RWPE2 (cell line): ENCODE measurements around the gene FMNL3.

ENCODE experiments used
- ATAC-seq: fragments of 200-7000 bp; cut with Tn5 transposase; 3 replicates; pipeline ENCODE4 v1.9.1; 2021; ENCODE audit warnings: low read depth
- DNase-seq: peaks from one replicate; pipeline ENCODE4 v3.0.0-alpha.2; 2020; ENCODE audit warnings: low spot score
- H3K27ac ChIP-seq: fragments of 450-650 bp; 2 replicates; pipeline ENCODE4 v1.5.1; 2017; ENCODE audit warnings: mild to moderate bottlenecking; ENCODE audit not compliant: poor library complexity, severe bottlenecking
- H3K27me3 ChIP-seq: fragments of 250-450 bp; sonication (Bioruptor Pico); 2 replicates; pipeline ENCODE4 v1.5.1; 2021; ENCODE audit warnings: mild to moderate bottlenecking, moderate library complexity; ENCODE audit not compliant: insufficient read depth, poor library complexity, severe bottlenecking
- H3K36me3 ChIP-seq: fragments of 250-450 bp; sonication (Bioruptor Pico); 2 replicates; pipeline ENCODE4 v1.5.1; 2020; ENCODE audit warnings: low read depth, mild to moderate bottlenecking, moderate library complexity
- H3K4me1 ChIP-seq: fragments of 250-450 bp; sonication (Bioruptor Pico); 2 replicates; pipeline ENCODE4 v1.5.1; 2021; ENCODE audit warnings: mild to moderate bottlenecking, moderate library complexity; ENCODE audit not compliant: insufficient read depth, poor library complexity, severe bottlenecking
- H3K4me3 ChIP-seq: fragments of 250-450 bp; sonication (Bioruptor Pico); 2 replicates; pipeline ENCODE4 v1.5.1; 2021; ENCODE audit warnings: mild to moderate bottlenecking, moderate library complexity; ENCODE audit not compliant: severe bottlenecking
- H3K9me3 ChIP-seq: fragments of 250-450 bp; sonication (Bioruptor Pico); 2 replicates; pipeline ENCODE4 v1.5.1; 2021; ENCODE audit warnings: mild to moderate bottlenecking, moderate library complexity; ENCODE audit not compliant: severe bottlenecking
- CTCF ChIP-seq: fragments of 450-650 bp; IDR thresholded peaks from one replicate; pipeline ENCODE4 v1.5.1; 2017; ENCODE audit warnings: mild to moderate bottlenecking, moderate library complexity; ENCODE audit not compliant: poor library complexity, severe bottlenecking

Gene FMNL3

GRCh38 chr12:49673446-49674317 is 33.5 kb downstream of the FMNL3 start:
- TF ChIP-seq CTCF: no peak
- H3K36me3 ChIP-seq: no peaks in the 10 kb centered on the region
- H3K9me3 ChIP-seq: no peaks in the 10 kb centered on the region
- no peaks in the 10 kb centered on the region for H3K27me3 ChIP-seq
- DNase-seq (no peak), ATAC-seq (peak; percentile 61)
- H3K4me1 ChIP-seq: no peaks in the 10 kb centered on the region
- no peak overlapping the region for H3K27ac ChIP-seq
- no peak overlapping the region for H3K4me3 ChIP-seq

GRCh38 chr12:49672301-49673217 is 34.6 kb downstream of the FMNL3 start:
- H3K27ac ChIP-seq: no peak overlapping the region
- no peak overlapping the region for H3K4me3 ChIP-seq

GRCh38 chr12:49671031-49671765 is 36.0 kb downstream of the FMNL3 start:
- H3K4me3 ChIP-seq: no peak overlapping the region
- H3K27ac ChIP-seq: no peak overlapping the region
- ATAC-seq (no peak), DNase-seq (no peak)
- H3K4me1 ChIP-seq: no peaks in the 10 kb centered on the region
- H3K27me3 ChIP-seq: no peaks in the 10 kb centered on the region
- TF ChIP-seq CTCF: no peak
- H3K9me3 ChIP-seq: no peaks in the 10 kb centered on the region
- no peaks in the 10 kb centered on the region for H3K36me3 ChIP-seq

More at GRCh38 chr12:49672301-49673217, 34.6 kb downstream of the FMNL3 start:
- TF ChIP-seq CTCF: no peak
- Histone ChIP-seq H3K9me3 (no peaks in the 10 kb centered on the region), H3K36me3 (no peaks in the 10 kb centered on the region), H3K27me3 (no peaks in the 10 kb centered on the region), H3K4me1 (no peaks in the 10 kb centered on the region)
- DNase-seq: no peak
- ATAC-seq: no peak

GRCh38 chr12:49669796-49670195 is 37.4 kb downstream of the FMNL3 start:
- no peak overlapping the region for H3K4me3 ChIP-seq
- H3K9me3 ChIP-seq: no peaks in the 10 kb centered on the region
- DNase-seq: no peak
- no peak overlapping the region for H3K27ac ChIP-seq
- no peaks in the 10 kb centered on the region for H3K36me3 ChIP-seq
- H3K27me3 ChIP-seq: no peaks in the 10 kb centered on the region
- no peak for TF ChIP-seq CTCF
- no peak for ATAC-seq
- no peaks in the 10 kb centered on the region for H3K4me1 ChIP-seq
